Keratinocyte (primary cell): ENCODE measurements around the gene MYO9A. TPM values are rescaled to one million over a fixed set of nuclear protein-coding genes. Genes with fewer than 3 reads are reported as not detected.

ENCODE experiments used
- DNase-seq: peaks from one replicate; pipeline ENCODE4 v3.0.0-alpha.2; 2011; ENCODE audit warnings: low read depth, missing footprints, low spot score
- FAIRE-seq: peaks from 2 replicates; lab custom pipeline; 2011; peaks lifted over from hg19 to GRCh38; lab: Jason Lieb, UNC
- H2AFZ ChIP-seq: 2 replicates; pipeline ENCODE4 v1.6.0; 2012; ENCODE audit warnings: low read length, control low read depth, inconsistent platforms; ENCODE audit not compliant: control insufficient read depth
- H3K27ac ChIP-seq: 2 replicates; pipeline ENCODE4 v1.5.1; 2011; ENCODE audit warnings: low read length; ENCODE audit not compliant: control insufficient read depth, insufficient read depth
- H3K27me3 ChIP-seq: 3 replicates; pipeline ENCODE4 v1.6.0; 2011; ENCODE audit warnings: low read length; ENCODE audit not compliant: control insufficient read depth, insufficient read depth; ENCODE audit errors: extremely low read depth
- H3K36me3 ChIP-seq, 2 experiments: 2 replicates in 1 of 2; 3 replicates in 1 of 2; pipeline ENCODE4 v1.5.1; 2011; ENCODE audit warnings: low read length in 2 of 2, mild to moderate bottlenecking in 1 of 2; ENCODE audit not compliant: control insufficient read depth in 2 of 2, insufficient read depth in 2 of 2; ENCODE audit errors: extremely low read depth in 1 of 2
- H3K4me1 ChIP-seq: 3 replicates; pipeline ENCODE4 v1.5.1; 2011; ENCODE audit warnings: low read length; ENCODE audit not compliant: control insufficient read depth, insufficient read depth; ENCODE audit errors: extremely low read depth
- H3K4me2 ChIP-seq: 3 replicates; pipeline ENCODE4 v1.6.0; 2011; ENCODE audit warnings: low read depth, low read length; ENCODE audit not compliant: control insufficient read depth, insufficient read depth; ENCODE audit errors: extremely low read depth
- H3K4me3 ChIP-seq, 3 experiments: fragments of 200-600 bp in 1 of 3; sonication (generic) in 1 of 3; 2 replicates in 2 of 3; 3 replicates in 1 of 3; pipeline ENCODE4 v1.5.1; 2011 to 2016; ENCODE audit warnings: low read length in 3 of 3, mild to moderate bottlenecking in 3 of 3, control low read depth in 2 of 3, inconsistent platforms in 1 of 3, low read depth in 1 of 3, mixed read lengths in 1 of 3, mixed run types in 1 of 3, moderate library complexity in 1 of 3; ENCODE audit not compliant: control insufficient read depth in 2 of 3, insufficient read depth in 2 of 3; ENCODE audit errors: extremely low read depth in 1 of 3
- H3K79me2 ChIP-seq: 2 replicates; pipeline ENCODE4 v1.6.0; 2012; ENCODE audit warnings: low read length; ENCODE audit not compliant: control insufficient read depth, insufficient read depth
- H3K9ac ChIP-seq: 3 replicates; pipeline ENCODE4 v1.6.0; 2011; ENCODE audit warnings: low read length; ENCODE audit not compliant: control insufficient read depth, insufficient read depth; ENCODE audit errors: extremely low read depth
- H3K9me1 ChIP-seq: 3 replicates; pipeline ENCODE4 v1.6.0; 2011; ENCODE audit warnings: low read length; ENCODE audit not compliant: control insufficient read depth, insufficient read depth; ENCODE audit errors: extremely low read depth
- H3K9me3 ChIP-seq: 2 replicates; pipeline ENCODE4 v1.5.1; 2012; ENCODE audit warnings: low read depth, low read length; ENCODE audit not compliant: control insufficient read depth
- H4K20me1 ChIP-seq: 3 replicates; pipeline ENCODE4 v1.6.0; 2011; ENCODE audit warnings: low read length; ENCODE audit not compliant: control insufficient read depth, insufficient read depth; ENCODE audit errors: extremely low read depth
- CTCF ChIP-seq, 3 experiments: IDR thresholded peaks in 1 of 3; conservative IDR thresholded peaks in 1 of 3; optimal IDR thresholded peaks in 1 of 3; 2 replicates in 2 of 3; 3 replicates in 1 of 3; pipeline versions ENCODE3 to v1.5.1; 2011; ENCODE audit warnings: low read length in 3 of 3, mild to moderate bottlenecking in 3 of 3, moderate library complexity in 2 of 3, control low read depth in 1 of 3, inconsistent platforms in 1 of 3; ENCODE audit not compliant: insufficient read depth in 2 of 3; ENCODE audit errors: extremely low read depth in 1 of 3
- EZH2 ChIP-seq: IDR thresholded peaks from one replicate; pipeline ENCODE4 v1.6.1; 2012; ENCODE audit warnings: inconsistent platforms, mild to moderate bottlenecking, low read length, moderate library complexity
- dilution Hi-C: fragments of 300-500 bp; cut with MboI; formaldehyde crosslinking; loops from one replicate; pipeline ENCODE4 v1.7.0; 2020; ENCODE audit warnings: low sequenced_read_pairs; ENCODE audit not compliant: extremely low pct_ligation_motif_present
- polyA plus RNA-seq, 5 experiments: library from polyadenylated mRNA; depleted of rRNA in 3 of 5; stranded (reverse) in 3 of 5; stranded (forward) in 1 of 5; unstranded in 1 of 5; fragments of >200 nt; gene quantifications; 1 replicate in 1 of 5; 2 replicates in 3 of 5; 3 replicates in 1 of 5; pipeline versions ENCODE4 v1.2.1 to v1.2.3, GENCODE V29; 2011 to 2012; ENCODE audit warnings: missing spikeins in 2 of 5, low read depth in 1 of 5, low replicate concordance in 1 of 5

The MYO9A gene
- polyA plus RNA-seq, 1 donor (not counting 4 experiments of a cell fraction or from before 2014, with no cell fraction given): 10.6 TPM

- Histone ChIP-seq H3K9me3 (no peaks in the 10 kb centered on the region), H3K27me3 (no peaks in the 10 kb centered on the region), H3K79me2 (no peaks in the 10 kb centered on the region), H3K9ac (no peak overlapping the region), H3K4me3 (no peak overlapping the region), H2AFZ (no peak overlapping the region), H4K20me1 (no peaks in the 10 kb centered on the region), H3K4me2 (no peak overlapping the region), H3K36me3 (no peaks in the 10 kb centered on the region), H3K27ac (no peak overlapping the region), H3K4me1 (no peaks in the 10 kb centered on the region), H3K9me1 (no peaks in the 10 kb centered on the region)
- FAIRE-seq (no peak), DNase-seq (no peak)
- TF ChIP-seq EZH2 (no peak), CTCF (optimal IDR thresholded peaks at IDR 0.05 in 1 of 3, IDR thresholded peaks at IDR 0.05 in 1 of 3, conservative IDR thresholded peaks at IDR 0.05 in 1 of 3; ENCODE audit: extremely low read depth in 1 of 3, insufficient read depth in 2 of 3, low read length in 3 of 3) (no peak)
- dilution Hi-C loops: no loop called here
These were observed 9.9 kb upstream of the MYO9A start for GRCh38 chr15:72127724-72128322.

GRCh38 chr15:72124218-72124617 is 6.3 kb upstream of the MYO9A start:
- Histone ChIP-seq H3K9ac (no peak overlapping the region), H3K9me1 (no peaks in the 10 kb centered on the region), H3K79me2 (peaks cover 2% of the 10 kb centered on the region), H3K4me2 (no peak overlapping the region), H3K27me3 (no peaks in the 10 kb centered on the region), H3K4me3 (no peak overlapping the region), H4K20me1 (no peaks in the 10 kb centered on the region), H3K36me3 (no peaks in the 10 kb centered on the region), H2AFZ (no peak overlapping the region), H3K9me3 (no peaks in the 10 kb centered on the region), H3K4me1 (no peaks in the 10 kb centered on the region), H3K27ac (no peak overlapping the region)
- dilution Hi-C loops: no loop called here
- DNase-seq: no peak
- no peak for TF ChIP-seq EZH2
- TF ChIP-seq CTCF (optimal IDR thresholded peaks at IDR 0.05 in 1 of 3, IDR thresholded peaks at IDR 0.05 in 1 of 3, conservative IDR thresholded peaks at IDR 0.05 in 1 of 3; ENCODE audit: extremely low read depth in 1 of 3, insufficient read depth in 2 of 3, low read length in 3 of 3): no peak
- no peak for FAIRE-seq
